Dendritic cell treated with granulocyte-macrophage colony-stimulating factor and Interleukin-4, amounts not matched to agents 40 ng/mL and 50 ng/mL, for 4 days (primary cell): Measurements from ENCODE around the gene CD79A.
A peak's percentile ranks its signal among the peaks of the same experiment; 100 is the strongest.

Experiments
- H3K27ac Mint-ChIP-seq: one replicate; pipeline ENCODE4 v1.8.0; 2022; ENCODE audit warnings: mild to moderate bottlenecking, mixed read lengths
- H3K27me3 Mint-ChIP-seq: one replicate; pipeline ENCODE4 v1.8.0; 2022; ENCODE audit warnings: mild to moderate bottlenecking, mixed read lengths
- H3K36me3 Mint-ChIP-seq: one replicate; pipeline ENCODE4 v1.8.0; 2022; ENCODE audit warnings: low read depth, mixed read lengths
- H3K4me1 Mint-ChIP-seq: one replicate; pipeline ENCODE4 v1.8.0; 2022; ENCODE audit warnings: low read depth, mixed read lengths
- H3K4me3 Mint-ChIP-seq: one replicate; pipeline ENCODE4 v1.8.0; 2022; ENCODE audit warnings: mild to moderate bottlenecking, moderate library complexity, mixed read lengths
- H3K9me3 Mint-ChIP-seq: one replicate; pipeline ENCODE4 v1.8.0; 2022; ENCODE audit warnings: mixed read lengths
- intact Hi-C: fragments of 100-400 bp; cut with micrococcal nuclease; formaldehyde crosslinking; loops from one replicate; pipeline ENCODE4 v1.15.0; 2022

CD79A gene

DNA sequence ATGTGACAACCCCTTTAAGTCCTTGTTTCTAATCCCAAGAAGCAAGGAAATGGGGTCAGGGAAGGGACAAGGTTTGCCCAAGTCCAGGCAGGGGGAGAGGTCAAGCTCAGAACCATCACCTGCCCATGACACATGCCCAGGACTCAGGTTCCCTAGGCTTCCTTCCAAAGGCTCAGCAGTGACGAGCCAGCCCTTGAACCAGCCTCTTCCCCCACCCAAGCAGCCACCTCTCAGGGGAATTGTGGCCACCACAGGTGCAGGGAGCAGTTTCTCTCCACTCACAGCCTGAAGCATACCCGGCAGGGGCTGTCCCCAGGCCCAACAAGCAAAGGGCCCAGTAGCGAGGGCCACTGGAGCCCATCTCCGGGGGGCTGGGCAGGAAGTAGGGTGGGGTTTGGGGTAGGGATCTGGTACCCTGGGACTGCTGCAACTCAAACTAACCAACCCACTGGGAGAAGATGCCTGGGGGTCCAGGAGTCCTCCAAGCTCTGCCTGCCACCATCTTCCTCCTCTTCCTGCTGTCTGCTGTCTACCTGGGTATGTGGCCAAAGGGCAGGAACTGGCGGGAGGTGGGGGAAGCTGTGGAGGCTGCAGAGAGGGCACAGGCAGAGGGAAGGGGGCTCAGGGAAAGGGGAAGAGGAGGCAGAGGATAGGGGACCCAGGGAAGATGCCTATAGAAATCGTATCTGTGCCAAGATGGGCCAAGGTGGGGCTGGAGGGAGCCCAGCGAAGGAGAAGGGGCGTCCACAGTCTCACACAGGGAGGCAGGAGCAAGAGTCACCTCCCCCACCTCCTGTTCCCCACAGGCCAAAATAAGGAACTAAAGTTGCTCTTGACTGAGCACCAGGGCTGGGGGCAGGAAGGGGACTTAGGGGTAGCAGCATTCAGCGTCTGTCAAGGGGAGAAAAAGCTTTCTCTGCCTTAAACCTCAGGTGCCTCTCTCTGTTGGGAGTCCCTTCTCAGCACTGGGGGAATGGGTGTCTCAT, at the start of gene CD79A:
CD79A (plus strand) TSS at position 433 of the 986 bp plus-strand sequence; CDS start at position 459, 26 bp downstream.
- Mint-ChIP-seq H3K27ac (peak within 1 kb of the TSS; percentile 73), H3K4me3 (peak within 1 kb of the TSS; percentile 13), H3K4me1 (peaks cover 55% of the 10 kb centered on the region), H3K27me3 (no peaks in the 10 kb centered on the region), H3K36me3 (peaks cover 8% of the 10 kb centered on the region), H3K9me3 (no peaks in the 10 kb centered on the region)
- intact Hi-C loops = no loop called here

DNA sequence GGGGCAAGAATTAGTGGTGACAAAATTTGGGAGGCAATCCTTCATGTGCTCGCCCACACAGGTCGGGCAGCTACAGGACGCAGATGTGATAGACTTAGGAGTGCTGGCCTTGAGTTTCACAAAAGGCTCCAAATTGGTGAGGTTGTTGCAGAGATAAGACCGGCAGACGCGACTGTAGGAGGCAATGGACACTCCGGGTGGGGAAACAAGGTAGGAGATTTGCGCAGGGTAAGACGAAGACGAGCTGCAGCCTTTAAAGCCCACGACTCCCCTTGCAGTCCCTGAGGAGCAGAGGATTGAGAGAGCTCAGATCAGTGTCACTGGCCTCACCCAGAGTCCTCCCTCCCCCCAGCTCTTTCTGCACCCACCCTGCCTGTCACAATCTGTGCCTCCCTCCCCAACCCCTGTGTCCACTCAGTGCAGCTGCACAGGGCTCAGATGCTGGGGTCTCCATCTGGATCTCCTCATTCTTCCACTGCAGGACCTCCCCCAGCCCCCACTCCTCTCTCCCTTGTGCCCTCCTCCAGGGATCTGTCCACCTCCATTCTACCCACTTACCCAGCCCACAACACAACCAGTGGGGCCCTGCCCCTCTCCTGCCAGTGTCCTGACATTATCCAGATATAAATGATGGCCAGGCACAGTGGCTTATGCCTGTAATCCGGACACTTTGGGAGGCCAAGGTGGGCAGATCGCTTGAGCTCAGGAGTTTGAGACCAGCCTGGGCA, 38.9 kb upstream of the CD79A start:
- Mint-ChIP-seq H3K4me1 (peaks cover 5% of the 10 kb centered on the region), H3K36me3 (no peaks in the 10 kb centered on the region), H3K27me3 (peaks cover 10% of the 10 kb centered on the region), H3K27ac (no peak overlapping the region), H3K9me3 (no peaks in the 10 kb centered on the region), H3K4me3 (no peak overlapping the region)
- intact Hi-C loops = no loop called here

DNA sequence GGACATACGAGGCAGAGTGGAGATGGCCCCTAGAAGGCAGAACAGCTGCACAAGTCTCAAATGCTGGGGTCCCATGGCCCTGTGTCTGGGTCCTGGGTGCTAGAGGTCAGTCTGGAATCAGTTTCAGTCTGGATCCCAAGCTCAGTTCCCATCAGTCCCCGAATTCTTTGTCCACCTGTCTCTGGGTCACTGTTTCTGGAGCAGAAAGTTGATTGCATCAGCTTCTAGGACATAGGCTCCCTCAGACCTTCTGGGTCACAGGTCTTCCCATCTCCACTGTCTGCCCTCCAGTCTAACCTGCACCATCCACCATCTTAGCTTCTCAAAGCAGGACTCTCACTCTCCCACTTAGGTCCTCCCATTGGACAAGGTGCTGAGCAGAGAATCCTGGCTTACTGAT, 37.9 kb upstream of the CD79A start:
- Mint-ChIP-seq H3K9me3 (peaks cover under 1% of the 10 kb centered on the region), H3K27ac (no peak overlapping the region), H3K36me3 (no peaks in the 10 kb centered on the region), H3K4me3 (no peak overlapping the region), H3K4me1 (peaks cover 5% of the 10 kb centered on the region), H3K27me3 (peaks cover 18% of the 10 kb centered on the region)
- intact Hi-C loops = no loop called here

DNA sequence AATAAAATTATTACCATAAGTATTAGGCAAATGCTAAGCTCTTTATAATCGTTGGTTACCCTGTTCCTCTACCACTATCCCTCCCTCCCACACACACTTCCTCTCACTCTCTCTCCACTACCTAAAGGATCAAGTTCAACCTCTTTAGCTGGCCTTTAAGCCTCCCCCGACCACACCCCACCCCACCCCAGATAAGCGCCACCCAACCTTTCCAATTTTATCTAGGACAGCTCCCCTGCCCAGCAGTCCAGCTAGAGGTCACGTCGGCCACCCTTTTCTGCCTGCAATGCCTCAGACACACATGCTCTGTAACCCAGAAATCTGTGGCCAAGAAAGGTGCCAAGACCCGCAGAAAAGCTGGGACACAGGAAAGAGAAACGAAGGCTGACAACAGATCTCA, 33.7 kb upstream of the CD79A start:
- intact Hi-C loops = no loop called here
- H3K36me3 Mint-ChIP-seq = no peaks in the 10 kb centered on the region
- H3K9me3 Mint-ChIP-seq = peaks cover 6% of the 10 kb centered on the region
- peaks cover 11% of the 10 kb centered on the region for H3K27me3 Mint-ChIP-seq
- peaks cover 5% of the 10 kb centered on the region for H3K4me1 Mint-ChIP-seq
- no peak overlapping the region for H3K4me3 Mint-ChIP-seq
- H3K27ac Mint-ChIP-seq = no peak overlapping the region

DNA sequence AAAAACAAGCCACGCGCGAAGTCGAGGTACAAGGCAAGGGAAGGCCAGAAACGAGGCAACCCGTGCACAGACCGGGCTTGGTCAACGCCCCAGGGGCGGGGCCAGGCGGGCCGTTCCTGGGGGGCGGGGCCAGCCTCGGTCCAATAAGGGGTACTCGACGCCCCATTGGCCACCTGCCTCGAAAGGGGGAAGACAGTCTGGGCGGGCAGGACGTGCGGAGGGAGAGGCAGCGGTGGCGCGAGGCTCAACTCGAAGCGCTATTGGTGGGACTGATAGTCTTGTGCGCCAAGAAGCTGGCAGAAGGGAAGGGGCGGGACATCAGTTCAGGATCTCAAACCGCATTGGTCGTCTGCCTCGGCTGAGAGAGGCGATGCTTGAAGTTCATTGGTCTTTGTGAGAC, 32.5 kb upstream of the CD79A start, which contains the start of gene LYPD4:
LYPD4 (minus strand) TSS at position 83 of the 400 bp plus-strand sequence. CDS start 5,398 bp downstream, outside the sequence.
- Mint-ChIP-seq H3K36me3 (no peaks in the 10 kb centered on the region), H3K4me1 (peaks cover 5% of the 10 kb centered on the region), H3K9me3 (peaks cover 6% of the 10 kb centered on the region), H3K27ac (no peak within 1 kb of the TSS), H3K4me3 (no peak within 1 kb of the TSS), H3K27me3 (peaks cover 17% of the 10 kb centered on the region)
- intact Hi-C loops = no loop called here

DNA sequence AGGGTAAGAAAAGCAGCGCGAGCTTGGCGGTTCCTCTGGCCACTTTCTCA, 32.3 kb upstream of the CD79A start, which contains the start of gene DMRTC2:
DMRTC2 (plus strand) TSS at position 42 of the 50 bp plus-strand sequence. CDS start 2,387 bp downstream, outside the sequence.
- peaks cover 17% of the 10 kb centered on the region for H3K27me3 Mint-ChIP-seq
- peaks cover 5% of the 10 kb centered on the region for H3K4me1 Mint-ChIP-seq
- peaks cover 6% of the 10 kb centered on the region for H3K9me3 Mint-ChIP-seq
- no peak within 1 kb of the TSS for H3K4me3 Mint-ChIP-seq
- no peaks in the 10 kb centered on the region for H3K36me3 Mint-ChIP-seq
- no peak within 1 kb of the TSS for H3K27ac Mint-ChIP-seq
- intact Hi-C loops = no loop called here

DNA sequence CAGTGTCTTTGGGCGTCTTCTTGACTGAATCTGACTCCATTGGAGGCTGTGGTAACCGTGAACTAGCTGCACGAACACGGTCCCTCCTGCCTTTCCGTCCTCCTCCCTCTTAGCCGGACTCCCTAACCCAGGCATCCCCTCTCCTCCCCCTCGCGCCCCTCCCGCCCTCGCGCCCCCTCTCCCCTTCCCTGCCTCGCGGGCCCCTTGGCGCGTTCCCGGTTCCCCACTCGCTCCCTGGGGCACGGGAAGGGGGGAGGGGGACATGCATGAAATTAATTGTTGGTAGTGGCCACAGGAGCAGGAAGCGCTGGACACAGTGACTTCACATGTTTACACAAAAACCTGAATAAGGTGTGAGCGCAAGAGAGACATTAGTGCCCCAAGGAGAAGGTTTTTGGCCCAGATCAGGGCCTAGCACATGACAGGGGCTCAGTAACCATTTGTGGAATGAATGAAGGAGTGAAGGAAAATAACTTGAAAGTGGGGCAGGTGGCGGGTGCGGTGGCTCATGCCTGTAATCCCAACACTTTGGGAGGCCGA, 32.0 kb upstream of the CD79A start:
- Mint-ChIP-seq H3K9me3 (peaks cover 6% of the 10 kb centered on the region), H3K27ac (no peak overlapping the region), H3K27me3 (peaks cover 17% of the 10 kb centered on the region), H3K4me3 (no peak overlapping the region), H3K4me1 (peaks cover 3% of the 10 kb centered on the region), H3K36me3 (no peaks in the 10 kb centered on the region)
- intact Hi-C loops = no loop called here

DNA sequence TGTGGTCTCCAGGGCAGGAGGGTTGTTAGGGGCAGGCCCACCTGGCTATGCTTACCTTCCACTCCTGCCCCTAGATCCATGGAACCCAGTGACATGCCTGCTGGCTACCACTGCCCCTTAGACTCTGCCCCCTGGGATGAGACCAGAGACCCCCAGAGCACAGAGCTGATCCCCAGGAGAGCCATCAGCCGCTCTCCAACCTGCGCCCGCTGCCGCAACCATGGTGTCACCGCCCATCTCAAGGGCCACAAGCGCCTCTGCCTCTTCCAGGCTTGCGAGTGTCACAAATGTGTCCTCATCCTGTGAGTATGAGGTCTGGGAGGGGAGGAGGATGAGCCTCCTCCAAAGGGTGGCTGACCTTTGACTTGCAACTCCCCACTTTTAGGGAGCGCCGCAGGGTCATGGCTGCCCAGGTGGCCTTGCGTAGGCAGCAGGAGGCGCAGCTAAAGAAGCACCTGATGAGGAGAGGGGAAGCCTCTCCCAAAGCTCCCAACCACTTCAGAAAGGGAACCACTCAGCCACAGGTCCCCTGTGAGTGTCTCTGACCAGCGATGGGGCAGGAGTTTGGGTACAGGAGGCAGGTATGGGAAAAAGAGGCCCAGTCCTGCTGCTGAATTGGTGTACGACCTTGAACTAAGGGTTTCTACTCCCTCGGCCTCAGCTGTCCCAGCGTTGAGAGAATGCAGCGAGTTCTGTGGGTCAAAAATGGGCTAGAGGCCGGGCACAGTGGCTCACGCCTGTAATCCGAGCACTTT, 29.6 kb upstream of the CD79A start:
- H3K4me3 Mint-ChIP-seq = no peak overlapping the region
- H3K9me3 Mint-ChIP-seq = peaks cover 6% of the 10 kb centered on the region
- H3K27me3 Mint-ChIP-seq = peaks cover 32% of the 10 kb centered on the region
- H3K27ac Mint-ChIP-seq = no peak overlapping the region
- H3K4me1 Mint-ChIP-seq = no peaks in the 10 kb centered on the region
- intact Hi-C loops = no loop called here
- H3K36me3 Mint-ChIP-seq = no peaks in the 10 kb centered on the region

DNA sequence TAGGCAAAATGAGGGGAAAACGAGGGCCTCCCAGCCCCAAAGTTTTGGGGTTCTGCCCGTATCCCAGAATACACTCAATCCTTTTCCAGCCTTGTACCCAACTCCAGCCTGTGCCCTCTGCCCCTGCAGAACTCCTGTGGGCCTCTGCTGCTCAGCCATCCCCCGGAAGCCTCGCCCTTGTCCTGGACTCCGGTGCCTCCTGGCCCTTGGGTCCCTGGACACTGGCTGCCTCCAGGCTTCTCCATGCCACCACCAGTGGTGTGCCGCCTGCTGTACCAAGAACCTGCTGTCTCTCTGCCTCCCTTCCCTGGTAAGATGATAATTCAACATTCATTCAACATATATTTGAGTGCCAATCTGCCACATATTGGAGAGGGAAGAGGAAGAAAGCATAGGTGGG, 28.4 kb upstream of the CD79A start:
- H3K4me1 Mint-ChIP-seq = peaks cover 3% of the 10 kb centered on the region
- intact Hi-C loops = no loop called here
- H3K9me3 Mint-ChIP-seq = peaks cover 6% of the 10 kb centered on the region
- H3K36me3 Mint-ChIP-seq = no peaks in the 10 kb centered on the region
- H3K27ac Mint-ChIP-seq = no peak overlapping the region
- peaks cover 29% of the 10 kb centered on the region for H3K27me3 Mint-ChIP-seq
- no peak overlapping the region for H3K4me3 Mint-ChIP-seq

DNA sequence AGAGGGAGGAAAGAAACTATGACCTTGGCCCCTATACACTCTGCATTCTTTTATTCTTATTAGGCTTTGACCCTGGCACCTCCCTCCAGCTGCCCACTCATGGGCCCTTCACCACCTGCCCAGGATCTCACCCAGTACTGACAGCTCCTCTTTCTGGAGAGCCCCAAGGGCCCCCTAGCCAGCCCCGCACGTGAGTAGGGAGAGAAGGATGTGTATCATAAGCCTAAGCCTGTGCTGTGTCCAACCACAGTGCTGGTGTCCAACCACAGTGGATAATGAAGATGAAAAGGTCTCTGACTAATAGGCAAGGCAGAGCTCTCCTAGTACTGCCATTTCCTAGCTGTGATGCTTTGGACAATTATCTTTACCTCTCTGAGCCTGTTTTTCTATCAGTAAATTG, 28.0 kb upstream of the CD79A start:
- peaks cover 6% of the 10 kb centered on the region for H3K9me3 Mint-ChIP-seq
- no peak overlapping the region for H3K27ac Mint-ChIP-seq
- H3K36me3 Mint-ChIP-seq = no peaks in the 10 kb centered on the region
- intact Hi-C loops = no loop called here
- H3K27me3 Mint-ChIP-seq = peaks cover 25% of the 10 kb centered on the region
- H3K4me3 Mint-ChIP-seq = no peak overlapping the region
- peaks cover 5% of the 10 kb centered on the region for H3K4me1 Mint-ChIP-seq

DNA sequence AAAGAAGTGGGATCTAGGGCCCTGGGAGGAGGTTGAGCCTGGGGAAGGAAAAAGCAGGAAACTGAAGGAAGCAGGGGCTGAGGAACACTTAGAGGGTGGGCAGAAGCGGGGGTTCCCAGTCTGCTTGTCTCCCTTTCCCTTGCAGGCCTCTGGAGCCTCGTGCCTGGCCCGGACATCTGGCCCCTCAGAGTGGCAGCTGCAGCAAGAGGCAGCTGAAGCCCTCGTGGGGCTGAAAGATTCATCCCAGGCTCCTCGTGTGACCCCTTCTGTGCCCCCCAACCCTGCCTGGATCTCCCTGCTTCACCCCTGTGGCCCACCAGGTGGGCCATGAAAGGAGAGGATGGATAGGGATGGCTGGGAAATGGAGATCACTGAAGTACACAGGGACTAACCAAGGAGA, 26.7 kb upstream of the CD79A start:
- Mint-ChIP-seq H3K9me3 (no peaks in the 10 kb centered on the region), H3K36me3 (no peaks in the 10 kb centered on the region), H3K4me3 (no peak overlapping the region), H3K27ac (no peak overlapping the region), H3K4me1 (peaks cover 5% of the 10 kb centered on the region), H3K27me3 (peaks cover 24% of the 10 kb centered on the region)
- intact Hi-C loops = no loop called here

DNA sequence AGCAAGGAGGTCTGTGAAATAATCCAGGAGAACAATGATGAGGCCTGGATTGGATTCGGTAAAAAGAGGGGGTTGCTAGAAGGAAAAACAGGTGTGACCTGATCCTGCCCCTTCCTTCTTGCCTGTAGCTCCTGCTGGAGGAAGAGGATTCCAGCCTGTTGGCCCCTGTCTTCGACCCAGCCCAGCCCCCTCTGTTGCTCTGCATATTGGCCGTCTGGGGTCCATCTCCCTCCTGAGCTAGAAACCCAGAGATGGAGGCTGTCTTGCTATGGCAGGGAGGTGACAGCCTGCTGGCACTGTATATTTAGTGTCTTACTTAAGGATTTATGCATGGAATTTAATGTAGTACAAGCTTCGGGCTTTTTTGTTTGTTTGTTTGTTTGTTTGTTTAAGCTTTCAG, 25.6 kb upstream of the CD79A start:
- Mint-ChIP-seq H3K4me3 (no peak overlapping the region), H3K36me3 (no peaks in the 10 kb centered on the region), H3K9me3 (no peaks in the 10 kb centered on the region), H3K4me1 (peaks cover 5% of the 10 kb centered on the region), H3K27me3 (peaks cover 24% of the 10 kb centered on the region), H3K27ac (no peak overlapping the region)
- intact Hi-C loops = no loop called here

DNA sequence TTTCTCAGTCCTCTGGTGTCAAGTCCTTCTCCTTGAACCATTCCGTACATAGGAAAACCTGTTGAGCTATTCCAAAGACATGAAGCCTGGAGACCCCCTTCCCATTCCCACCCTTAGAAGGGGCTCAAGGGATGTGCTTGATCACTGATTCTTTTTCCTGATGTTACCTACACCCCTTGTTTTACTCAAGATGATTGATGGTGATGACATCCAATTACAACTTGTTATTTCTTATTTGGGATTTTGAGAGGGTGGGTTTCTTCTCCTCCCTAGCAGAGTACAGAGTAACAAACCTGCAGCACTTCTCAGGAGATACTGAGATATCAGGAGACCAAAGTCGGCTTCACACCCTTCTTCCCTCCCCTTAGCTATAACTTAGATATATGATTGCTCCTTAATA, 23.7 kb upstream of the CD79A start:
- intact Hi-C loops = no loop called here
- Mint-ChIP-seq H3K4me1 (peaks cover 5% of the 10 kb centered on the region), H3K9me3 (no peaks in the 10 kb centered on the region), H3K36me3 (no peaks in the 10 kb centered on the region), H3K4me3 (no peak overlapping the region), H3K27ac (no peak overlapping the region), H3K27me3 (peaks cover 24% of the 10 kb centered on the region)

DNA sequence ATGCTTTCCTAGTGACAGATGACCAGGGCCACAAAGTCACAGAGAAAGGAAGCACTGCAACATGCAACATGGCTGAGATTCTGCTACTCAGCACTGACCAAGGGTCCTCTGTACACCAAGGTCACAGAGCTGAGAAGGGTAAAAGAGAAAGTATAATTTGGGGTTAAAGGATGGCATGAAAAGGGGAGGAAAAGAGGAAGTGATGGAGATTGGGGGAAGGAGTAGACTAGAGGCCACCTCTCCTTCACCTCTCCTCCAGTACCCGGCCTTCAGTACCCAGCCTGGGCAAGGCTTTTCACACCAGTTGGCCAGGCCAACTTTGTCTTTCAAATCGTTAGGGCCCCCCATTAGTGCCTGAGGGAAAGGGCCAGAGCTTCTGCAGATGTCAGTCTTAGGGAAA, 23.3 kb upstream of the CD79A start:
- no peaks in the 10 kb centered on the region for H3K36me3 Mint-ChIP-seq
- H3K9me3 Mint-ChIP-seq = no peaks in the 10 kb centered on the region
- peaks cover 5% of the 10 kb centered on the region for H3K4me1 Mint-ChIP-seq
- intact Hi-C loops = no loop called here
- H3K27me3 Mint-ChIP-seq = peaks cover 22% of the 10 kb centered on the region
- no peak overlapping the region for H3K4me3 Mint-ChIP-seq
- no peak overlapping the region for H3K27ac Mint-ChIP-seq
